ENCODE results near the gene CLSTN2.

GRCh38 chr3:139937674-139938279 is 2.8 kb downstream of the CLSTN2 start:
- TF ChIP-seq, protein P1, sequence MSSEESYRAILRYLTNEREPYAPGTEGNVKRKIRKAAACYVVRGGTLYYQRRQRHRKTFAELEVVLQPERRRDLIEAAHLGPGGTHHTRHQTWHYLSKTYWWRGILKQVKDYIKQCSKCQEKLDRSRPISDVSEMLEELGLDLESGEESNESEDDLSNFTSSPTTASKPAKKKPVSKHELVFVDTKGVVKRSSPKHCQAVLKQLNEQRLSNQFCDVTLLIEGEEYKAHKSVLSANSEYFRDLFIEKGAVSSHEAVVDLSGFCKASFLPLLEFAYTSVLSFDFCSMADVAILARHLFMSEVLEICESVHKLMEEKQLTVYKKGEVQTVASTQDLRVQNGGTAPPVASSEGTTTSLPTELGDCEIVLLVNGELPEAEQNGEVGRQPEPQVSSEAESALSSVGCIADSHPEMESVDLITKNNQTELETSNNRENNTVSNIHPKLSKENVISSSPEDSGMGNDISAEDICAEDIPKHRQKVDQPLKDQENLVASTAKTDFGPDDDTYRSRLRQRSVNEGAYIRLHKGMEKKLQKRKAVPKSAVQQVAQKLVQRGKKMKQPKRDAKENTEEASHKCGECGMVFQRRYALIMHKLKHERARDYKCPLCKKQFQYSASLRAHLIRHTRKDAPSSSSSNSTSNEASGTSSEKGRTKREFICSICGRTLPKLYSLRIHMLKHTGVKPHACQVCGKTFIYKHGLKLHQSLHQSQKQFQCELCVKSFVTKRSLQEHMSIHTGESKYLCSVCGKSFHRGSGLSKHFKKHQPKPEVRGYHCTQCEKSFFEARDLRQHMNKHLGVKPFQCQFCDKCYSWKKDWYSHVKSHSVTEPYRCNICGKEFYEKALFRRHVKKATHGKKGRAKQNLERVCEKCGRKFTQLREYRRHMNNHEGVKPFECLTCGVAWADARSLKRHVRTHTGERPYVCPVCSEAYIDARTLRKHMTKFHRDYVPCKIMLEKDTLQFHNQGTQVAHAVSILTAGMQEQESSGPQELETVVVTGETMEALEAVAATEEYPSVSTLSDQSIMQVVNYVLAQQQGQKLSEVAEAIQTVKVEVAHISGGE (tag by site-specific recombination; conservative IDR thresholded peaks at IDR 0.05; ENCODE audit: low read depth), result no peak
- TF ChIP-seq ZNF571 (tag by site-specific recombination; IDR thresholded peaks at IDR 0.05), result no peak
- TF ChIP-seq, protein P2, sequence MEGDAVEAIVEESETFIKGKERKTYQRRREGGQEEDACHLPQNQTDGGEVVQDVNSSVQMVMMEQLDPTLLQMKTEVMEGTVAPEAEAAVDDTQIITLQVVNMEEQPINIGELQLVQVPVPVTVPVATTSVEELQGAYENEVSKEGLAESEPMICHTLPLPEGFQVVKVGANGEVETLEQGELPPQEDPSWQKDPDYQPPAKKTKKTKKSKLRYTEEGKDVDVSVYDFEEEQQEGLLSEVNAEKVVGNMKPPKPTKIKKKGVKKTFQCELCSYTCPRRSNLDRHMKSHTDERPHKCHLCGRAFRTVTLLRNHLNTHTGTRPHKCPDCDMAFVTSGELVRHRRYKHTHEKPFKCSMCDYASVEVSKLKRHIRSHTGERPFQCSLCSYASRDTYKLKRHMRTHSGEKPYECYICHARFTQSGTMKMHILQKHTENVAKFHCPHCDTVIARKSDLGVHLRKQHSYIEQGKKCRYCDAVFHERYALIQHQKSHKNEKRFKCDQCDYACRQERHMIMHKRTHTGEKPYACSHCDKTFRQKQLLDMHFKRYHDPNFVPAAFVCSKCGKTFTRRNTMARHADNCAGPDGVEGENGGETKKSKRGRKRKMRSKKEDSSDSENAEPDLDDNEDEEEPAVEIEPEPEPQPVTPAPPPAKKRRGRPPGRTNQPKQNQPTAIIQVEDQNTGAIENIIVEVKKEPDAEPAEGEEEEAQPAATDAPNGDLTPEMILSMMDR (tag by site-specific recombination; IDR thresholded peaks at IDR 0.05), result no peak
- no peak for TF ChIP-seq TCF7L2 (IDR thresholded peaks at IDR 0.05; ENCODE audit: borderline replicate concordance, low read depth, low read length)
- no peak for TF ChIP-seq ZNF239 (tag by site-specific recombination; IDR thresholded peaks at IDR 0.05)
- TF ChIP-seq PBX3 (CRISPR knock-in tag; IDR thresholded peaks at IDR 0.05), result no peak
- no peak for TF ChIP-seq ZNF37A (tag by site-specific recombination; IDR thresholded peaks at IDR 0.05)
- no peak for TF ChIP-seq ZNF76 (tag by site-specific recombination; IDR thresholded peaks at IDR 0.05; ENCODE audit: borderline replicate concordance, low read depth)

Data from HEK293 (cell line).